SK-N-MC (cell line): ENCODE measurements around the gene HS3ST4.

Source experiments
- EZH2 ChIP-seq: fragments of 200-600 bp; sonication (generic); IDR thresholded peaks from one replicate; pipeline ENCODE4 v1.6.1; 2017; ENCODE audit warnings: antibody characterized with exemption
- POLR2AphosphoS5 ChIP-seq: IDR thresholded peaks from 2 replicates; pipeline ENCODE4 v1.6.1; 2012; ENCODE audit warnings: mild to moderate bottlenecking, low read depth, low read length, borderline replicate concordance

- TF ChIP-seq POLR2AphosphoS5 (no peak), EZH2 (no peak)
Observed at GRCh38 chr16:25875956-25876598, 184.3 kb downstream of the HS3ST4 start.
